ENCODE results near the gene WDR17.

Gene WDR17

GRCh38 chr4:176090115-176090514 is 24.5 kb downstream of the WDR17 start:
- no peak for DNase-seq (ENCODE audit: low read depth in 2 of 2)

DNA sequence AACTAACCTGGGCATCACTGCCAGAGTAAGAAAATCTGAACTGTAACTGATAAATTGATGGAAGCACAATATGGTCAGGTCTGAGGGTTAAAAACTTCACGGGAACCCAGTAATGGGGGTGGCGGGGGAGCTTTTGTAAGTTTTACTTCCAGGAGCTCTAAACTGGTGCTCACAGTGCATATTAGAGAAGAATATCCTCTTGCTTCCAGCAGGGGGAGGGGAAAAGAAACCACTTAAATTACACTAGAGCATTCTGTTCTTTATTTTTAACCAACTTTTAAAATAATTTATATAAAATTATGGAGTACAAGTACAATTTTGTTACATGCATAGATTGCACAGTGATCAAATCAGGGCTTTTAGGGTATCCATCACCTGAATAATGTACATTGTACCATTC is 33.7 kb downstream of the WDR17 start:
- DNase-seq (ENCODE audit: low read depth in 2 of 2) = no peak

GRCh38 chr4:176102414-176103063 is 36.9 kb downstream of the WDR17 start:
- DNase-seq (ENCODE audit: low read depth in 2 of 2) = no peak

- DNase-seq (ENCODE audit: low read depth in 2 of 2) = no peak
These were observed 42.1 kb downstream of the WDR17 start for GRCh38 chr4:176107695-176108094.

DNA sequence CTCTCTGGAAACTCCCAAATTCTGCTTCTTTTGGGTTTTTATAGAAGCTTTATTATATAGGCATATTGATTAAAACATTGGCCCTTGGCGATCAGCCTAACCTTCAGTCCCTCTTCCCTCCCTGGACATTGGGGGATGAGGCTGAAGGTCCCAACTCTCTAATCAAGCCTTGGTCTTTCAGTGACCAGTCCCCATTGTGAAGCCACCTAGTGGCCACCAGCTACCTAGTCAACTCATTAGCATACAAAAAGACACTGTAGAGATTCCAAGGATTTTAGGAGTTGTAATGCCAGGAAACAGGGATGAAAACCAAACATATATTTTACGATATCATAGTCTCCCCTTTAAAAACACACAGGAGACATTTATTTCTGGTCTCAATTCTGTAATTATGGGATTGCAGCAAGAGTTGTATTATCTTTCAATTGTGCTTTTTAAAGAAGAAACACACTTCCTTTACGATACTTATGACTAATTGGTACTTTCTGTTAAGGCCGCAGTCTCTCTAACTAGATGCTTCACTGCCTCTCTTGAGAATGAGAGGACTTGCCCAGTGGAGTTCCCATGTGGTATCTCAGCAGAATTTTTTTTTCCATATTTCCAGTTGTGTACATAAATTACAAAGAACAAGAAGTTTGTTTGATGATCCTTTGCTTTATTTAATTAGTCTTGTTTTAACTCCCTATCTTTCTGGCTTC is 58.2 kb downstream of the WDR17 start:
- DNase-seq (ENCODE audit: low read depth in 2 of 2) = no peak

- DNase-seq (ENCODE audit: low read depth in 2 of 2) = no peak
These were observed 59.4 kb downstream of the WDR17 start for GRCh38 chr4:176125063-176125462.

GRCh38 chr4:176134670-176135069 is 69.0 kb downstream of the WDR17 start:
- DNase-seq (ENCODE audit: low read depth in 2 of 2) = no peak

GRCh38 chr4:176137631-176138030 is 72.0 kb downstream of the WDR17 start:
- no peak for DNase-seq (ENCODE audit: low read depth in 2 of 2)

DNA sequence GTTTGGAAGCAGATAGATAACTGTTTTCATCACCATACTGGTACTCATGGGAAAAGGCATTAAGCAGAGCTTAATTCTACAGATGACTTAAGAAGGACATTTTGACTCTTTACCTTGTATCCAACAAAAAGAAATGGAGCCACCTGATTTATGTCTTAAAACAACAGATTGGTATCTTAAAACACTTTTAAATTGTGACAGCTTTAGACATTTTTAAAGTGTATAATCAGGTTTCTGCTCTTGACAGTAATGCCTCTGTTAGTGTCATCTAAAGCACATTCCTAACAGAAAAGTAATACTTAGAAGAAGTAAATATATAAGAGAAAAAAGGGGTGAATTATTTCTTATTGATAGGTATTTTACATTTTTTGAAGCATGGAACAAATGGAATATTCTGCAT is 73.9 kb downstream of the WDR17 start:
- no peak for DNase-seq (ENCODE audit: low read depth in 2 of 2)

- DNase-seq (ENCODE audit: low read depth in 2 of 2) = no peak
These were observed 76.6 kb downstream of the WDR17 start for GRCh38 chr4:176142253-176142652.

DNA sequence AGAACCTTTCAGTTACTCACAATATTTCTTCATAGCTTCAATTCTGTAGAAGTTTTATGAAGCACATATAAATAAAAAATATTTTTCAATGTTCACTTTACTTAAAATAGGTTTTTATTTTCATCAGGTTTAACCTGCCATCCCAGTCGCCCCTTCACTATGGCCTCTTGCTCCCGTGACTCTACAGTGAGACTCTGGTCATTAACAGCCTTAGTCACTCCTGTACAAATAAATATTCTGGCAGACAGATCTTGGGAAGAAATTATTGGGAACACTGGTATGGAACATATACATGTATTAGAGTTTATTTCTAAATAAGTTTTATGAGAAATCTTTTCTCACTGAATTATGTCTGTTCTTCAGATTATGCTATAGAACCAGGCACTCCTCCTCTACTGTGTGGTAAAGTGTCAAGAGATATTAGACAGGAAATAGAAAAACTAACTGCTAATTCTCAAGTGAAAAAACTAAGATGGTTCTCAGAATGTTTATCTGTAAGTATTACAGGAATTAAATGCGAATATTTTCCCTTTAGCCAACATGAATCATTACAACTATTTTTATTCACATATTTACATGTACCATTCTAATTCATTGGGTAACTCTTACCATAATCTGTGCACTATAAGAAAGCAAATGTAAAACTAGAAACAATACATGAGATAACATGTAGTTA is 84.2 kb downstream of the WDR17 start:
- no peak for DNase-seq (ENCODE audit: low read depth in 2 of 2)

DNA sequence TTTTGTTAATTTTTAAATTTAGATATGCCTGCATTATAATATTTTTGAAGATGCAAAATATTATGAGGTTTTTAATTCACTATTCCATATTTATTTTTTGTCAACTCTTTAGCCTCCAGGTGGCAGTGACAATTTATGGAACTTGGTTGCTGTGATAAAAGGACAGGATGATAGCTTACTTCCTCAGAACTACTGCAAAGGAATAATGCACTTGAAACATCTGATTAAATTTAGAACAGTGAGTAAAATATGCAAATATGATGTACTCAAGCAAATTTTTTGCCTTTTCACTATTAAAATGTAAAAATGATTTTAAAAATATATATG is 84.7 kb downstream of the WDR17 start:
- no peak for DNase-seq (ENCODE audit: low read depth in 2 of 2)

GRCh38 chr4:176150704-176151103 is 85.1 kb downstream of the WDR17 start:
- DNase-seq (ENCODE audit: low read depth in 2 of 2) = no peak

DNA sequence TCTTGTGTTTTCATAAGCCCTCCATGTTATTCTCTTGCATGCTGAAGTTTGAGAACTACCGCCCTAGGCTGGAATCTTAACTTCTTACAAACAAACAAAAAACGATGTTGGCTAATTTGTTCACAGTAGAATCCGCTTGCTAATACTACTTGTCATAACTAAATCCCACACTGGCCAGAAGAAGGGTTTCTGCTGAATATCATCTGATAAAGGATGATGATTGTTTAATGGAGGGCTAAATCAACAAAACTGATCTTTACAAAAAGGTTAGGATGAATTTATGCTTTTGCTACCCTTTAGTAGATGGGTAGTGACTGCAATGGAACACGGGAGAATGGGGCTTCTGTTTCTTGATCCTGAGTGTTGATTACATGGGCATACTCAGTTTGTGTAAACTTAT is 87.5 kb downstream of the WDR17 start:
- DNase-seq (ENCODE audit: low read depth in 2 of 2) = no peak

DNA sequence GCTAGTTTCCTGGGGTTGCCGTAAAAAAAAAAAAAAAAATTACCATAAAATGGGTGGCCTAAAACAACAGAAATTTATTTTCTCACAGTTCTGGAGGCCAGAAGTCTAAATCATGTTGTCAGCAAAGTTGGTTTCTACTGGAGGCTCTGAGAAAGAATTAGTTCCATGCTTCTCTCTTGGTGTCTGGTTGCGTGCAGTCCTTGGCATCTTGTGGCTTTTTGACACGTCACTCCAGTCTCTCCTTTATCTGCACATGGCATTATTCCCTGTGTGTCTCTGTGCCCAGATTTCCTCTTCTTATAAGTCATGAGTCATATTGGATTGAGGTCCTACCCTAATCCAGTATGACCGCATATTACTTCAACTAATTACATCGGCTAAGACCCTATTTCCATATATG is 91.0 kb downstream of the WDR17 start:
- DNase-seq (ENCODE audit: low read depth in 2 of 2) = no peak

DNA sequence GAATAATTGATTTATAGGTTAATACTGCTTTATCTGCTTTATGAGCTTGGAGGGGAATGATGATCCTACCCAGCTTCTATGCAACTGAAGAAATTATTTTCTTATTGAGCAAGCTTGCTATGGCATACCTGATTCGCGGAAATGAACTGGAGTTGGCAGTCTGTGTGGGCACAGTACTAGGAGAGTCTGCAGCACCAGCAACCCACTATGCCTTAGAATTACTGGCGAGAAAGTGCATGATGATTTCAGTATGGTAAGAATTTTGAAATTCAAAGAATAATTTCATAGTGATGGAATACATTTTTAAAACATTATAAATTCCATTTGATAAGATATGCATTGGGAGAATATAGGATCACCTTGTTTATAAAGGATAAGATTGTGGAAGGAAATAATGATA is 97.4 kb downstream of the WDR17 start:
- no peak for DNase-seq (ENCODE audit: low read depth in 2 of 2)

- DNase-seq (ENCODE audit: low read depth in 2 of 2) = no peak
These were observed 119.4 kb downstream of the WDR17 start for GRCh38 chr4:176185051-176185450.

GRCh38 chr4:176186067-176186466 is 120.4 kb downstream of the WDR17 start:
- no peak for DNase-seq (ENCODE audit: low read depth in 2 of 2)

- no peak for DNase-seq (ENCODE audit: low read depth in 2 of 2)
These were observed 121.2 kb downstream of the WDR17 start for GRCh38 chr4:176186671-176187395.

DNA sequence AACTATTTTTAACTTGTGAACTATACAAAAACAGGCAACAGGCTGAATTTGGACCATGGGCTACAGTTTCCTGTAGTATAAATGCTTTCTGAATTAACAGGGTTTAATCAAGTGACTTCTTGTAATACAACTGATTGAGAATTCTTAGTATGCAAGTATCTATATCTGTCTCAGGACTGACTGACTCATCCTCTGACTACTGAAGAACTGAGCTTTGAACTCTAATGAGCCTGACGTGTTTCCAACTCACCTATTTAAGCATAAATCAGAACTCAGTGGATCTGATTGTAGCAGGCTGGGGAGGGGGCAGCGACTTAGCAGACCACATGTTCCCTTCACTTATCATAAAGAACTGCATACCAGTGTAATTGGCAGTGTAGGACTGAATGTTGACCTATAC is 122.0 kb downstream of the WDR17 start:
- no peak for DNase-seq (ENCODE audit: low read depth in 2 of 2)

DNA sequence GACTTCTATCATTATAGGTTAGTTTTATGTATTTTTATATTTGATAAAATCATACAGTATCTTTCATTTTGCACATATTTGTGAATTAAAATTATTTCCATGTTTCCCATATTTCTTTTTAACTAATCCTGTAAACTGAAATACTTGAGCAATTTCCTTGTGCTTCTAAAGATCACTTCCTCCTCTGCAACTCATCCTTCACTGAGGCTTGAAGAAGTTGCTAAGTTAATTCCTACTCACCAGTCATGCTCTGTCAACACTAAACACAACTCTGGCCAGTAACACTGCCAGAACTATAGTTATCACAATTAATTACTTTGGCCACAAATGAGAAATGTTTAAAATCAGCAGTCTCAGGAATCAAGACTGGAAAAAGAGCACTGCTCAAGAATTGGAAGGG is 123.0 kb downstream of the WDR17 start:
- no peak for DNase-seq (ENCODE audit: low read depth in 2 of 2)

- DNase-seq (ENCODE audit: low read depth in 2 of 2) = no peak
These were observed 124.5 kb downstream of the WDR17 start for GRCh38 chr4:176189891-176190795.

Data from stimulated activated CD8-positive, alpha-beta memory T cell treated with anti-CD3 and anti-CD28 coated beads, Interleukin-15, amount 100 ng/mL, for 48 hours (primary cell).